ENCODE results near the gene NRXN2.
A peak's percentile ranks its signal among the peaks of the same experiment; 100 is the strongest.

NRXN2 gene

DNA sequence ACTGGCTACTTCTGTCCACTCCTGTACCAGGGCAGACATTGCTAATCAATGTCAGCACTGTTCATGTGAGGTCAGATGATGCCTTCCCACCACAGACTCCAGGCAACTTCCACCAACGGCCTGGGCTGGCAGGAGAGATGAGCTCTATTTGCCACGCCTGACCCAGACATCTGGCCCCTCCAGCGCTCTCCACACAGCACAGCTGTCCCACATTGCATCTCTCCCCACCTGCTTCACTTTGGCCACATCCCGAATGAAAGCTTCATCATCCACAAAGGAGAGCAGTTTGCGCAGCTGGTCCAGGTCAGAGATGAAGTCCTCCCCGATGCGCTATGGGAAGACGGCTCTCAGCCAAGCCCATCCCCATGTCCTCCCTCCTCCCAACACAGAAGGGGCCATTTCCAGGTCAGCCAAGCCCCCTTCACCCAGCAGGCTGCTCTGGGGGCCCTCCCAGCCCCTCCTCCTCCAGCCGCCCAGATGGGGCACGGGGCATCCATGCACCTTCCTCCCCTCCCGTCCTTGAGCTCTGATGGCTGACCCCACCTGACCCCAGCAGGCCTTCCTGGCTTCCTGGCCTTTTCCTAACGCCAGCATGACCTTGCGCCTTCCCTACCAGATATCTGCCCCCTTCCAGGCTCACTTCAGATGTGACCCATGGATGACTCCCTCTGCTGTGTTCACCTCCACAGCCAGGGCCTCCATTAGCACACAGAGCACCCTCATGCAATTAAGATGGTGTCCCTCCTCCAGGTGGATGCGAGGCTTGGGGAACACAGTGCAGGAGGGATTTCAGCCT, 29.4 kb upstream of the NRXN2 start:
- no peak overlapping the region for H3K27ac Mint-ChIP-seq
- peaks cover 40% of the 10 kb centered on the region for H3K4me1 Mint-ChIP-seq
- H3K4me3 Mint-ChIP-seq, result no peak overlapping the region
- H3K36me3 Mint-ChIP-seq, result peaks cover 13% of the 10 kb centered on the region
- no peaks in the 10 kb centered on the region for H3K27me3 Mint-ChIP-seq
- H3K9me3 Mint-ChIP-seq, result no peaks in the 10 kb centered on the region

DNA sequence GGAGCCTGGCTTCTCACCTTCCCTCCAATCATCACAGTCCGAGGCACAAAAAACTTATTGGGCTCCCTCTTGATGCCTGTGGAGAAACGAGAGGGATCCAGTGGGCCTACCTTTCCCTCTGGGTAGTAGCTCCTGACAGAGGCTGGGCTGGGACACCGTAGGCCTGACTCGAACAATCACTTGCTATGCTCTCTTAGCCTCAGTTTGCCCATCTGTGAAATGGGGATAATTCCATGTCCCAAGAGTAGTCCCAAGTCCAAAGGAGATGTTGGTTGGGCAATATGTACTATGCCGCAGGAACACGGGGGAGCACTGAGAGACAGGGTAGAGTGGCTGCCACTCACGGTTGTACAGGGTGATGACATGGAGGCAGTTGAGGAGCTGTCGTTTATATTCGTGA, 28.6 kb upstream of the NRXN2 start:
- Mint-ChIP-seq H3K27me3 (no peaks in the 10 kb centered on the region), H3K36me3 (peaks cover 13% of the 10 kb centered on the region), H3K4me1 (peaks cover 36% of the 10 kb centered on the region), H3K27ac (no peak overlapping the region), H3K9me3 (no peaks in the 10 kb centered on the region), H3K4me3 (no peak overlapping the region)

GRCh38 chr11:64751136-64751535, 28.1 kb upstream of the NRXN2 start:
- Mint-ChIP-seq H3K27me3 (no peaks in the 10 kb centered on the region), H3K4me3 (no peak overlapping the region), H3K4me1 (peaks cover 38% of the 10 kb centered on the region), H3K36me3 (peaks cover 13% of the 10 kb centered on the region), H3K9me3 (no peaks in the 10 kb centered on the region), H3K27ac (no peak overlapping the region)

GRCh38 chr11:64750361-64751054, 27.5 kb upstream of the NRXN2 start:
- no peak overlapping the region for H3K4me3 Mint-ChIP-seq
- H3K27me3 Mint-ChIP-seq, result no peaks in the 10 kb centered on the region

DNA sequence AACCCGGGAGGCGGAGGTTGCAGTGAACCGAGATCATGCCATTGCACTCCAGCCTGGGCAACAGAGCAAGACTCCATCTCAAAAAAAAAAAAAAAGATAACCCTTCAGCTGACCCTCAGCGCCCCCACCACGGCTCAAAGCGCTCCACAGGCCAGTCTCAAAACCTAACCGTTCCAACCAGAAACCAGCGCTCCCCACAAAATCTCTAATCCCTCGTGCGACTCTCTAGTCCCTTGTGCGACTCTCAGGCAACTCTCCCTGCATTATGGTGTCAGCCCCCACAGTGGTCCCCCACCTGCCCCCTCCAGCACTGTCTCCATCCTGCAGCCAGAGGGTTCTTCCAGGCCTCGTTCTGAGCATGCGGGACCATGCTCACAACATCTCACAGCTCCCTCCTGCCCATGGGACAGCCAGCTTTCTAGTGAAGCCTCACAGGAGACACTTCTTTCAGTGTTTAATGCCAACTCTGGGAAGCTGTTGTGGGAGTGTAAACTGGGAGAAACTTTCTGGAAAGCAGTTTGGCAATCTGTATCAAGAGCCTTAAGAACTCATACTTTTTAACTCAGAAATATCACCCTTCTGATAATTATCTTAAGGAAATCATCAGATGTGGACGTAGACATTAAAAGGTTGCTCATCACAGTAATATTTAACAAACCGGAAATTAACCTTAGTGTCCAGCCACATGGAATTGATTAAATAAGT, 25.1 kb upstream of the NRXN2 start:
- Mint-ChIP-seq H3K4me1 (peaks cover 45% of the 10 kb centered on the region), H3K27ac (peak overlapping the region; percentile 82), H3K4me3 (no peak overlapping the region)

More at GRCh38 chr11:64750361-64751054, 27.5 kb upstream of the NRXN2 start:
- Mint-ChIP-seq H3K9me3 (no peaks in the 10 kb centered on the region), H3K36me3 (peaks cover 13% of the 10 kb centered on the region), H3K4me1 (peaks cover 39% of the 10 kb centered on the region), H3K27ac (peak overlapping the region; percentile 73)

GRCh38 chr11:64746486-64746885, 23.5 kb upstream of the NRXN2 start:
- Mint-ChIP-seq H3K27me3 (no peaks in the 10 kb centered on the region), H3K36me3 (peaks cover 3% of the 10 kb centered on the region), H3K9me3 (no peaks in the 10 kb centered on the region), H3K4me1 (peaks cover 36% of the 10 kb centered on the region), H3K4me3 (no peak overlapping the region), H3K27ac (no peak overlapping the region)

More for the DNA sequence above, 25.1 kb upstream of the NRXN2 start:
- Mint-ChIP-seq H3K9me3 (no peaks in the 10 kb centered on the region), H3K27me3 (no peaks in the 10 kb centered on the region), H3K36me3 (peaks cover 13% of the 10 kb centered on the region)

GRCh38 chr11:64745521-64746328, 22.7 kb upstream of the NRXN2 start:
- Mint-ChIP-seq H3K36me3 (peaks cover 3% of the 10 kb centered on the region), H3K4me1 (peaks cover 36% of the 10 kb centered on the region), H3K9me3 (no peaks in the 10 kb centered on the region), H3K4me3 (peak overlapping the region; percentile 85), H3K27me3 (no peaks in the 10 kb centered on the region), H3K27ac (peak overlapping the region; percentile 62)

- H3K27me3 Mint-ChIP-seq, result no peaks in the 10 kb centered on the region
- no peaks in the 10 kb centered on the region for H3K9me3 Mint-ChIP-seq
- peaks cover 36% of the 10 kb centered on the region for H3K4me1 Mint-ChIP-seq
- peak overlapping the region; percentile 62 for H3K27ac Mint-ChIP-seq
- peaks cover 2% of the 10 kb centered on the region for H3K36me3 Mint-ChIP-seq
- peak overlapping the region; percentile 85 for H3K4me3 Mint-ChIP-seq
Observed at GRCh38 chr11:64745189-64745520, 22.2 kb upstream of the NRXN2 start.

DNA sequence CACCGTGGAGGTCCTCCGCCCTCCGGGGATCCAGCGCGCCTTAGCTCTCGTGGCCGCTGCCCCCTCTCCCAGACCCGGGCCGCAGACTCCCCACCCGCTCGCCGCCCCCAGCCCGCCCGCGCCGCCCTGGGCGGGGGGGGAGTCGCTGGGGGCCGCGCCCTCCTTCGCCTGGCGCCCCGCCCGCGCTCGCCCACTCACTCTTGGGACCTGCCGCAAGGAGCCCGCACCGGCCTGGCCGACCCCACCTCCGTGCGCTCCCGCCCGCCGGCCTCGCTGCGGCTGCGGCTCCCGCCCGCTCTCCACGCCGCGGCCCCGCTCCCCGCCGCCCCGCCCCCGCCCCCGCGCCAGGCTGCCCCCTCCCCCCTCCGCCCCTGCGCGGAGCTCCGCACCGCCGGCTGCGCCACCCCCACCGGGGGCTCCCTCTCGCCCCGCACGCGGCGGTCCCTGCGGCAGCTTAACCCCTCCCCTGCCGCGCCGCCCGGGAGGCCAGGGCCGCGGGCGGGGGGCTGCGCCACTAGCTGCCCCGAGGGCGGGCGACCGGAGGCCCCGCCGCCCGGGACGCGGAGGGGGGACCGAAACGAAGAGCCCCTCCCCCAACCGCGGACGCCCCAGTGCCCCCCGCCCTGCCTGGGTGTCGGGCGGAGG, 21.7 kb upstream of the NRXN2 start:
- no peaks in the 10 kb centered on the region for H3K9me3 Mint-ChIP-seq
- peak overlapping the region; percentile 85 for H3K4me3 Mint-ChIP-seq
- H3K4me1 Mint-ChIP-seq, result peaks cover 36% of the 10 kb centered on the region
- H3K36me3 Mint-ChIP-seq, result no peaks in the 10 kb centered on the region
- H3K27ac Mint-ChIP-seq, result peak overlapping the region; percentile 89
- H3K27me3 Mint-ChIP-seq, result no peaks in the 10 kb centered on the region

DNA sequence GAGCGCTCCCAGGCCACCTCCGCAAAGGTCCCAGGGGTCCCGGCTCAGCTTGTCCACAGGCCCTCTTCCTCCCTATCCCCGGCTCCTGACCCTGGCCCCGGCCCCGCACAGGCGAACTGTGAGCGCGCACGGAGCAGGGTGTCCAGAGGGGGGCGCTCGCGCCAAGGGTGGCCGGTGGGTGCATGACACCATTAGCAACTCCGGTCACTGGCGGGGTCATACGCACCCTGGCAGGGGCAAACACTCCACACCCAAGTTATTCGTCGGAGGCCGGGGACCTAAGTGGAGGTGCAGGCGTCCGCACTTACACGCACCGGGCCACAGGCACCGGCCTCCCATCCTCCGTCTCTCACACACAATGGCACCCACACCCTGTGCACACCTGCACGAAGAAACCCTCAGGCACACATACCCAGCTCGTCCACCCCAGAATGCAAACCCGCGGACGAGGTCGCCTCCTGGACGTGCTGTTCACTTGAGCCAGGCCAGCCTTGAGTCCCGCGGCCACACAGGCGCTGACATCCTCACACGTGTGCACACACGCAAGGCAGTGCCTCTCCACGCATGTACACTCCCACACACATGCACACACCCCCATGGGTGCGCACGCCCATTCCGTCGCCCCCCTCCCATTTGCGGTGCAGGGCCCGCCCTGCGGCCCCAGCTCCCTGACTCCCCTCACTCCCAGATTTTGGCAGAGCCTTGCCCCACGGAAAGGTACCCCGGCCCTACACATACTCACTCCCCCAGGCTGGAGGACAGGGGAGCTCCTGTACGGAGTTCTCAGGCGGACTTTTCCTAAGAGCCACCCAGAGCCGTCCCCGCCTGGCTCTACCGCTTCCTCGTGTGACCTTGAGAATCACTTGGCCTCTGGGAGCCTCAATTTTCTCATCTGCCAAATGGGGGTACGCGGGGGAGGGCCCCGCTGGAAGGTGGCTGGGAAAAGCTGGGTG, 20.9 kb upstream of the NRXN2 start, which contains the start of gene RASGRP2:
Gene RASGRP2 (minus strand): TSS at position 552 of the 953 bp plus-strand sequence. CDS start 1,276 bp downstream, outside the sequence.
- Mint-ChIP-seq H3K27ac (peak within 1 kb of the TSS; percentile 89), H3K36me3 (no peaks in the 10 kb centered on the region), H3K9me3 (no peaks in the 10 kb centered on the region), H3K4me3 (peak within 1 kb of the TSS; percentile 85), H3K27me3 (no peaks in the 10 kb centered on the region), H3K4me1 (peaks cover 41% of the 10 kb centered on the region)

- Mint-ChIP-seq H3K27me3 (no peaks in the 10 kb centered on the region), H3K27ac (no peak overlapping the region), H3K4me3 (peak overlapping the region; percentile 85), H3K36me3 (peaks cover under 1% of the 10 kb centered on the region), H3K4me1 (peaks cover 38% of the 10 kb centered on the region), H3K9me3 (no peaks in the 10 kb centered on the region)
Observed at GRCh38 chr11:64742889-64743590, 20.0 kb upstream of the NRXN2 start.

DNA sequence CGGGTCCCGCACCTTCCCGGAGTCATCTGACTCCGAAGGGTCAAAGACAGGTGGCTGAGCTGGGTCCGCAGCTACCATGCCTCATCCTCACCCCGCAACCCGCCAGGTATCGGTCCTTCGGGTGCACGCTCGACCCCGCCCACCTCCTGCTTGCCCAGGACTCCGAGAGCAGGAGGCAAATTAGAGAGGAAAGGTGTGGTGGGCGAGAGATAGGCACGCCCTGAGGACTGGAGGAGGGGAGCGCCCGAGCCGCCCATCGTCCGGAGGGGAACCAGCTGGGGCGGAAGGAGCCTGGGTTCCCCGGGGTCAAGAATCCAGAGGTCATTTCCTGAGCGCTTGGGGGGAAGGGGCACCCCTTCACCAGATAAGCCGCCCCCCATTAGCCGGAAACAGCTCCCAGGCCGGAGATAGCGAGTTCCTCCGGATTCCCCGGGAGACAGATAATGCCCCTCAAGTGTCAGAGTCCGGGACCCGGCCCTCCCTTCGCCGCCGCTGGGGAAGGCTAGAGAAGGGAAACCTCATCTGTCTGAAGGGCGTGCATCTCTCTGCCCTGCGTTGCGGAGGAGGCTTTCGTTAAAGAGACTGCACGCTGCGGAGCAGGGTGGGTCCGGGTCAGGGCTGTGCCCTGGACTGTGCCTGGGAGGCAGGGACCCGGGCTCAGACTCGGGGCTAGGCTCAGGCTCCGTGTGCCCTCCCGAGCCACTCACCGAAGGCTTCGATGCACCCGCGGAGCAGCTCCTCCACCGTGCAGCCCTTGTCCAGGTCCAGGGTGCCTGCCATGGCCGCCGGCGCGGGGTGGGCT, 19.3 kb upstream of the NRXN2 start:
- Mint-ChIP-seq H3K27ac (peak overlapping the region; percentile 8), H3K9me3 (no peaks in the 10 kb centered on the region), H3K27me3 (no peaks in the 10 kb centered on the region), H3K36me3 (peaks cover 2% of the 10 kb centered on the region), H3K4me1 (peaks cover 39% of the 10 kb centered on the region), H3K4me3 (peak overlapping the region; percentile 69)
